Fibroblast of pulmonary artery (primary cell): ENCODE data around the gene ALDH1B1.

ENCODE experiments used
- DNase-seq: peaks from one replicate; pipeline ENCODE4 v3.0.0-alpha.2; 2010; ENCODE audit warnings: low read depth
- H3K4me3 ChIP-seq: replicated peaks from 2 replicates; pipeline ENCODE4 v1.5.1; 2011; ENCODE audit warnings: low read depth, mild to moderate bottlenecking, control low read depth, low read length, moderate library complexity
- CTCF ChIP-seq: IDR thresholded peaks from 2 replicates; pipeline ENCODE4 v1.5.1; 2011; ENCODE audit warnings: mild to moderate bottlenecking, control low read depth, low read length, inconsistent platforms; ENCODE audit errors: missing control alignments

Gene ALDH1B1

GRCh38 chr9:38361473-38361850 is 31.0 kb upstream of the ALDH1B1 start:
- TF ChIP-seq CTCF: no peak
- DNase-seq: no peak
- H3K4me3 ChIP-seq: no peak overlapping the region

- peak; percentile 86 for DNase-seq
- peak; percentile 78 for TF ChIP-seq CTCF
Observed at GRCh38 chr9:38362852-38363588, 29.5 kb upstream of the ALDH1B1 start.

GRCh38 chr9:38363589-38363925 is 28.9 kb upstream of the ALDH1B1 start:
- H3K4me3 ChIP-seq: no peak overlapping the region
- TF ChIP-seq CTCF: no peak
- DNase-seq: no peak

More at GRCh38 chr9:38362852-38363588, 29.5 kb upstream of the ALDH1B1 start:
- H3K4me3 ChIP-seq: no peak overlapping the region

- TF ChIP-seq CTCF: no peak
- no peak for DNase-seq
- H3K4me3 ChIP-seq: no peak overlapping the region
Observed at GRCh38 chr9:38367898-38368297, 24.6 kb upstream of the ALDH1B1 start.

GRCh38 chr9:38368731-38369130 is 23.8 kb upstream of the ALDH1B1 start:
- H3K4me3 ChIP-seq: no peak overlapping the region
- no peak for DNase-seq
- no peak for TF ChIP-seq CTCF

GRCh38 chr9:38370176-38370575 is 22.3 kb upstream of the ALDH1B1 start:
- no peak for DNase-seq
- no peak for TF ChIP-seq CTCF
- no peak overlapping the region for H3K4me3 ChIP-seq

- TF ChIP-seq CTCF: no peak
- H3K4me3 ChIP-seq: no peak overlapping the region
- DNase-seq: peak; percentile 24
Observed at GRCh38 chr9:38371495-38371894, 21.0 kb upstream of the ALDH1B1 start.
